HepG2 (cell line): ENCODE results near the gene UBTD2. TPM values are rescaled to one million over a fixed set of nuclear protein-coding genes. Genes with fewer than 3 reads are reported as not detected.

ENCODE experiments used
- CEBPB ChIP-seq: IDR thresholded peaks from 2 replicates; pipeline ENCODE4 v1.6.1; 2011; ENCODE audit warnings: low read depth, low read length, improper control_type of control experiment, borderline replicate concordance
- ESRRA ChIP-seq: sonication (generic); formaldehyde crosslinking; IDR thresholded peaks from 2 replicates; pipeline ENCODE4 v1.5.1; 2020; ENCODE audit warnings: mild to moderate bottlenecking, low read depth, missing genetic modification reagents
- HNF1A ChIP-seq, 2 experiments: sonication (generic) in 1 of 2; formaldehyde crosslinking in 1 of 2; IDR thresholded peaks; 2 replicates each; pipeline versions ENCODE4 v1.4.0 to v1.6.1; 2016 to 2020; ENCODE audit warnings: borderline replicate concordance in 1 of 2, low read depth in 1 of 2, mild to moderate bottlenecking in 1 of 2, missing genetic modification reagents in 1 of 2
- HNF4G ChIP-seq, 2 experiments: sonication (generic) in 1 of 2; formaldehyde crosslinking in 1 of 2; IDR thresholded peaks; 2 replicates each; pipeline versions ENCODE4 v1.4.0 to v1.6.1; 2011 to 2020; ENCODE audit warnings: borderline replicate concordance in 2 of 2, low read depth in 2 of 2, mild to moderate bottlenecking in 2 of 2, low read length in 1 of 2, missing genetic modification reagents in 1 of 2, moderate library complexity in 1 of 2
- KAT2B ChIP-seq: fragments of 150-350 bp; IDR thresholded peaks from 2 replicates; pipeline ENCODE4 v1.6.1; 2014; ENCODE audit warnings: low read depth, low read length, borderline replicate concordance
- KLF16 ChIP-seq, 2 experiments: sonication (generic) in 1 of 2; formaldehyde crosslinking in 1 of 2; IDR thresholded peaks; 2 replicates each; pipeline versions ENCODE4 v1.6.1 to v1.8.0; 2016 to 2023; ENCODE audit warnings: missing genetic modification reagents in 2 of 2, missing compliant biosample characterization in 1 of 2
- NFYB ChIP-seq: sonication (generic); formaldehyde crosslinking; IDR thresholded peaks from 2 replicates; pipeline ENCODE4 v1.4.0; 2020; ENCODE audit warnings: missing genetic modification reagents
- SALL2 ChIP-seq: sonication (generic); formaldehyde crosslinking; IDR thresholded peaks from 2 replicates; pipeline ENCODE4 v1.8.1; 2023; ENCODE audit warnings: mild to moderate bottlenecking, missing genetic modification reagents, inconsistent platforms
- SOX13 ChIP-seq, 3 experiments: fragments of 450-650 bp in 1 of 3; sonication (generic) in 1 of 3; formaldehyde crosslinking in 1 of 3; IDR thresholded peaks in 2 of 3; conservative IDR thresholded peaks in 1 of 3; 2 replicates each; pipeline versions ENCODE4 v1.5.0 to v1.6.1; 2016 to 2020; ENCODE audit warnings: antibody characterized with exemption in 1 of 3, mild to moderate bottlenecking in 1 of 3, missing compliant biosample characterization in 1 of 3, missing genetic modification reagents in 1 of 3, moderate library complexity in 1 of 3
- TEAD3 ChIP-seq: optimal IDR thresholded peaks from 2 replicates; pipeline ENCODE3; 2016; ENCODE audit warnings: borderline replicate concordance
- ZFAT ChIP-seq: sonication (generic); formaldehyde crosslinking; conservative IDR thresholded peaks from 2 replicates; pipeline ENCODE4 v1.8.1; 2023; ENCODE audit warnings: missing genetic modification reagents, inconsistent platforms
- ZNF232 ChIP-seq: sonication (generic); formaldehyde crosslinking; IDR thresholded peaks from 2 replicates; pipeline ENCODE4 v1.4.0; 2020; ENCODE audit warnings: missing genetic modification reagents, borderline replicate concordance
- ZNF264 ChIP-seq: sonication (generic); formaldehyde crosslinking; IDR thresholded peaks from 2 replicates; pipeline ENCODE4 v1.4.0; 2020; ENCODE audit warnings: missing genetic modification reagents
- ZNF296 ChIP-seq: sonication (generic); formaldehyde crosslinking; conservative IDR thresholded peaks from 2 replicates; pipeline ENCODE4 v1.5.0; 2020; ENCODE audit warnings: mild to moderate bottlenecking, missing genetic modification reagents
- ZNF550 ChIP-seq: sonication (generic); formaldehyde crosslinking; IDR thresholded peaks from 2 replicates; pipeline ENCODE4 v1.4.0; 2020; ENCODE audit warnings: mild to moderate bottlenecking, missing genetic modification reagents, borderline replicate concordance
- ZNF619 ChIP-seq: sonication (generic); formaldehyde crosslinking; IDR thresholded peaks from 2 replicates; pipeline ENCODE4 v1.4.0; 2020; ENCODE audit warnings: mild to moderate bottlenecking, missing genetic modification reagents
- ZNF75D ChIP-seq: sonication (generic); formaldehyde crosslinking; IDR thresholded peaks from 2 replicates; pipeline ENCODE4 v1.8.1; 2023; ENCODE audit warnings: missing genetic modification reagents, mild to moderate bottlenecking, borderline replicate concordance
- ZNF784 ChIP-seq: sonication (generic); formaldehyde crosslinking; IDR thresholded peaks from 2 replicates; pipeline ENCODE4 v1.5.1; 2020; ENCODE audit warnings: missing genetic modification reagents, mild to moderate bottlenecking, borderline replicate concordance
- ZSCAN31 ChIP-seq: sonication (generic); formaldehyde crosslinking; IDR thresholded peaks from 2 replicates; pipeline ENCODE4 v1.5.0; 2020; ENCODE audit warnings: low read depth, mild to moderate bottlenecking, missing genetic modification reagents
- polyA plus RNA-seq, 8 experiments: library from polyadenylated mRNA; depleted of rRNA in 3 of 8; stranded (reverse) in 7 of 8; unstranded in 1 of 8; fragments of >200 nt; fragmentation: Illumina TruSeq in 4 of 8; extraction: Trizol in 4 of 8; gene quantifications; 2 replicates each; pipeline versions ENCODE4 v1.2.1 to v1.2.3, GENCODE V29; 2011 to 2016; ENCODE audit warnings: low read depth in 4 of 8, missing spikeins in 1 of 8, mixed read lengths in 1 of 8; ENCODE audit not compliant: insufficient read depth in 1 of 8
- total RNA-seq, 5 experiments: library from RNA; depleted of rRNA; stranded (reverse); fragments of >200 nt; fragmentation: Illumina TruSeq; extraction: Trizol; gene quantifications; 2 replicates each; pipeline ENCODE4 v1.2.3, GENCODE V29; 2016; ENCODE audit warnings: low read depth in 1 of 5
- TF ChIP-seq, protein P1 (sequence below): sonication (generic); formaldehyde crosslinking; IDR thresholded peaks from 2 replicates; pipeline ENCODE4 v1.8.1; 2023; ENCODE audit warnings: missing genetic modification reagents, mild to moderate bottlenecking, borderline replicate concordance

The UBTD2 gene
- total and polyA plus RNA-seq, 2 of the 13 experiments (the other 11 are each of a cell fraction or from before 2014, with no cell fraction given): 15.2 to 24.1 TPM

- peak in 1 of 2 experiments; percentile 47; a peak in 2 of 4 replicates for TF ChIP-seq KLF16 (CRISPR knock-in tag; IDR thresholded peaks at IDR 0.05)
- peak; percentile 56; the same call in 1 of the 2 replicates for TF ChIP-seq SALL2 (CRISPR knock-in tag)
- no peak for TF ChIP-seq ZNF296 (CRISPR knock-in tag)
- TF ChIP-seq ZNF619: peak; percentile 90; the same call in 1 of the 2 replicates
- peak; percentile 57; the same call in 1 of the 2 replicates for TF ChIP-seq ZNF232 (CRISPR knock-in tag)
- TF ChIP-seq TEAD3 (CRISPR knock-in tag): peak; percentile 40
- TF ChIP-seq, protein P1, sequence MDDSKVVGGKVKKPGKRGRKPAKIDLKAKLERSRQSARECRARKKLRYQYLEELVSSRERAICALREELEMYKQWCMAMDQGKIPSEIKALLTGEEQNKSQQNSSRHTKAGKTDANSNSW: no peak
- TF ChIP-seq ZNF264 (CRISPR knock-in tag): peak; percentile 77; the same call in 1 of the 2 replicates
- peak; percentile 82 for TF ChIP-seq NFYB (CRISPR knock-in tag)
- peak; percentile 54; the same call in 1 of the 2 replicates for TF ChIP-seq ZSCAN31
- TF ChIP-seq ESRRA (CRISPR knock-in tag): no peak
- TF ChIP-seq ZNF550 (CRISPR knock-in tag): no peak
- TF ChIP-seq ZNF784 (CRISPR knock-in tag): peak; percentile 57; the same call in 1 of the 2 replicates
- TF ChIP-seq KAT2B: no peak
- no peak for TF ChIP-seq ZFAT (CRISPR knock-in tag)
- TF ChIP-seq ZNF75D (CRISPR knock-in tag): no peak
- no peak for TF ChIP-seq SOX13 (IDR thresholded peaks at IDR 0.05)
- 0 out of 4 replicates have a peak, but pooled peaks of 1 of the 2 experiments have one; percentile 7 for TF ChIP-seq SOX13 (CRISPR knock-in tag; conservative IDR thresholded peaks at IDR 0.05 in 1 of 2, IDR thresholded peaks at IDR 0.05 in 1 of 2)
- no peak for TF ChIP-seq HNF1A (IDR thresholded peaks at IDR 0.05; ENCODE audit: low read depth)
- TF ChIP-seq HNF1A (CRISPR knock-in tag; IDR thresholded peaks at IDR 0.05; ENCODE audit: borderline replicate concordance): no peak
- no peak for TF ChIP-seq HNF4G (IDR thresholded peaks at IDR 0.05; ENCODE audit: borderline replicate concordance, low read depth, low read length)
- 0 out of 2 replicates have a peak, but pooled peaks have one; percentile 36 for TF ChIP-seq HNF4G (CRISPR knock-in tag; IDR thresholded peaks at IDR 0.05; ENCODE audit: borderline replicate concordance, low read depth)
- no peak for TF ChIP-seq CEBPB
Observed at GRCh38 chr5:172188033-172188892, 95.3 kb downstream of the UBTD2 start, which contains the start of gene STK10 (continued).
